Measurements from ENCODE around the gene CLSTN2. TPM values are rescaled to one million over a fixed set of nuclear protein-coding genes. Genes with fewer than 3 reads are reported as not detected.

Gene CLSTN2
- total RNA-seq, 2 experiments from 2014 or later = not detected

GRCh38 chr3:140315955-140316354 is 381.0 kb downstream of the CLSTN2 start:
- no peak for ATAC-seq
- H3K4me1 Mint-ChIP-seq (ENCODE audit: low read depth) = no peaks in the 10 kb centered on the region
- CTCF ChIA-PET = no interaction called here

GRCh38 chr3:140316466-140316865 is 381.5 kb downstream of the CLSTN2 start:
- POLR2A ChIA-PET = no interaction called here

More at GRCh38 chr3:140315955-140316354, 381.0 kb downstream of the CLSTN2 start:
- no peak overlapping the region for H3K4me3 Mint-ChIP-seq
- POLR2A ChIA-PET = no interaction called here
- no peaks in the 10 kb centered on the region for H3K36me3 Mint-ChIP-seq (ENCODE audit: low read depth)
- no peak overlapping the region for H3K27ac Mint-ChIP-seq
- H3K9me3 Mint-ChIP-seq (ENCODE audit: insufficient read depth) = no peaks in the 10 kb centered on the region
- peaks cover 3% of the 10 kb centered on the region for H3K27me3 Mint-ChIP-seq (ENCODE audit: low read depth)
- no peak for DNase-seq

DNA sequence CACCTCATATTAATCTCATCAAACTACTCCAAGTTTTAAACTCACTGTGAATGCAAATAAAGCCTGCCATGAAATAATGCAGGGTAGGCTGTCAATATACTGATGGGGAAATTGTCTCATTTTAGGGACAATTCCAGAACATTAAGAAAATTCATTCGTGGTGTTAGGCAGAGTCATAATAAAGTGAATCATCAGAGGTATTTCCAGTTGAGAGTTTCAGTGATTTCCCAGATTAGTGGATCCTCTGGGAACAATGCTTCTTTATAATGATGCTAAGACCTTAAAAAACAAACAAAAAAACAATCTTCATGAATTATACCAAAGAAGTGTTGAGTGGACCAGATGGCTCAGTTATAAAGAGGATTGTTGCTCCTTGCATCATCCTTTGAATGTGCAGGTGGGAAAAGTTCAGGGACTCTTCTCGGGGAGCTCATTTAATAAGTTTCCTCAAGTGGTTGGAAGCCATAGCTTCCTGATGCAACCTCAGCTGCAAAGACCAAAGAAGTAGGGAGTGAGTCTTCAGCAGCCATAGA is 381.9 kb downstream of the CLSTN2 start:
- ChIA-PET POLR2A (no interaction called here), CTCF (no interaction called here)
- Mint-ChIP-seq H3K27me3 (ENCODE audit: low read depth) (peaks cover 3% of the 10 kb centered on the region), H3K36me3 (ENCODE audit: low read depth) (no peaks in the 10 kb centered on the region), H3K4me3 (no peak overlapping the region), H3K4me1 (ENCODE audit: low read depth) (no peaks in the 10 kb centered on the region), H3K9me3 (ENCODE audit: insufficient read depth) (no peaks in the 10 kb centered on the region), H3K27ac (no peak overlapping the region)
- ATAC-seq (no peak), DNase-seq (no peak)

More at GRCh38 chr3:140316466-140316865, 381.5 kb downstream of the CLSTN2 start:
- H3K4me3 Mint-ChIP-seq = no peak overlapping the region
- peaks cover 3% of the 10 kb centered on the region for H3K27me3 Mint-ChIP-seq (ENCODE audit: low read depth)
- no peaks in the 10 kb centered on the region for H3K9me3 Mint-ChIP-seq (ENCODE audit: insufficient read depth)
- no peaks in the 10 kb centered on the region for H3K4me1 Mint-ChIP-seq (ENCODE audit: low read depth)
- CTCF ChIA-PET = no interaction called here
- no peak for DNase-seq
- ATAC-seq = no peak
- no peak overlapping the region for H3K27ac Mint-ChIP-seq
- no peaks in the 10 kb centered on the region for H3K36me3 Mint-ChIP-seq (ENCODE audit: low read depth)

DNA sequence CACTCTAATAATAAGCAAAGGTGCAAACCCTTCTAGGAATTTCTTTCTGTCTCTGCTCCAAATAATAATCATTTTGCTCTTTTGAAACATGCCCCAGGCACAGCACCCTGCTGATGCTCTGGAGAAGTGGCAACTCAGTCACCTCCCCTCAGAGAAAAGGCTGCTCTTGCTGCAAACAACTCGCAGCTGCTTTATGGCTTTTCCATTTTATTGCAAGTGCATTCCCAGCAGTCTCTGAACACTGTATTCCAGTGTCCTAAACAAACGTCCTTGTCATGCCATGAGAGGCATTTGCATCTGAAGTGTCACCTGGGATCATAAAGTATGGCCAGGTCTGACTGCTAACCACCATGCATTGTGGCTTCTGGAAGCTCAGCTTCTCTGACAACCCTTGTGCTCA is 384.8 kb downstream of the CLSTN2 start:
- Mint-ChIP-seq H3K27me3 (ENCODE audit: low read depth) (peaks cover 3% of the 10 kb centered on the region), H3K36me3 (ENCODE audit: low read depth) (no peaks in the 10 kb centered on the region), H3K4me3 (no peak overlapping the region), H3K4me1 (ENCODE audit: low read depth) (no peaks in the 10 kb centered on the region), H3K27ac (no peak overlapping the region), H3K9me3 (ENCODE audit: insufficient read depth) (no peaks in the 10 kb centered on the region)
- ATAC-seq (no peak), DNase-seq (no peak)
- CTCF ChIA-PET = no interaction called here
- POLR2A ChIA-PET = no interaction called here

DNA sequence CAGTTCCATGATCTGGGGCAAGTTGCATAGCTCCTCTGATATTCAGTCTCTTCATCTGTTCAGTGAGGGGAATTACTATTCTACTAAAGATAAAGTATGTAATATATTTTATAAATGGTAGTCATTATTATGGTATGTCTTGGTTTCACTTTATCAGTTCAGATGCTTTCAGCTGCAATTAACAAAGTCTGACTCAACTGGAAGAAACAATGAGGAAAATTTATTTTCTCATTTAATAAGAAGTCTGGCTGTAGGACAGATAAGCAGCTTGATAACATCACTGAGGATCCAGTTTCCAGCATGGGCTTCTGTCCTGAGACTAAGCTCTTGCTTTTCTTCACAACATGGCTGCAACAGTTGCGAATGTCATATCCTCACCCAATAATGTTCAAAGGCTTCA is 388.6 kb downstream of the CLSTN2 start:
- H3K27ac Mint-ChIP-seq = no peak overlapping the region
- H3K27me3 Mint-ChIP-seq (ENCODE audit: low read depth) = no peaks in the 10 kb centered on the region
- no peak overlapping the region for H3K4me3 Mint-ChIP-seq
- H3K9me3 Mint-ChIP-seq (ENCODE audit: insufficient read depth) = no peaks in the 10 kb centered on the region
- ChIA-PET POLR2A (no interaction called here), CTCF (no interaction called here)
- ATAC-seq (no peak), DNase-seq (no peak)
- H3K4me1 Mint-ChIP-seq (ENCODE audit: low read depth) = no peaks in the 10 kb centered on the region
- no peaks in the 10 kb centered on the region for H3K36me3 Mint-ChIP-seq (ENCODE audit: low read depth)

DNA sequence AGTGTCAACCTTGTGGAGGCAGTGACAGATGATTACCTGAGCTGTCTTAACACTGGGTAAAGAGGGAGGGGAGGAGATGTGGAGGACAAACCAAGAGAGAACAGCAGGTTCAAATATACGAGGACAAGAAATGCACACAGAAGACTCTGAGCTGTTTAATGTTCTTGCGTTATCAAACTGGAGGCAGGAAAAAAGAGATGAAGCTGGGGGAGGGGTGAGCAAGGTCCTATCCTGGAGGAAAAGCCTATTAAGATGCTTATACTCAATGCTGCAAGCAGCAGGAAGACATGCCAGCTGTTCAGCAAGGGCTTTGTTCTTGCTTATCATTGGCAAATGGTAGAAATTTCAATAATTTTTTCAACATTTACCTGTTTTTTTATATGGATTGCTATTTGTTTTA is 397.1 kb downstream of the CLSTN2 start:
- ChIA-PET POLR2A (no interaction called here), CTCF (no interaction called here)
- ATAC-seq (no peak), DNase-seq (no peak)
- Mint-ChIP-seq H3K4me1 (ENCODE audit: low read depth) (no peaks in the 10 kb centered on the region), H3K4me3 (no peak overlapping the region), H3K27ac (no peak overlapping the region), H3K27me3 (ENCODE audit: low read depth) (no peaks in the 10 kb centered on the region), H3K9me3 (ENCODE audit: insufficient read depth) (no peaks in the 10 kb centered on the region), H3K36me3 (ENCODE audit: low read depth) (no peaks in the 10 kb centered on the region)

GRCh38 chr3:140334132-140334929 is 399.3 kb downstream of the CLSTN2 start:
- Mint-ChIP-seq H3K9me3 (ENCODE audit: insufficient read depth) (no peaks in the 10 kb centered on the region), H3K27ac (no peak overlapping the region), H3K4me3 (no peak overlapping the region), H3K36me3 (ENCODE audit: low read depth) (no peaks in the 10 kb centered on the region), H3K27me3 (ENCODE audit: low read depth) (no peaks in the 10 kb centered on the region), H3K4me1 (ENCODE audit: low read depth) (no peaks in the 10 kb centered on the region)
- POLR2A ChIA-PET = no interaction called here
- CTCF ChIA-PET = no interaction called here
- DNase-seq (no peak), ATAC-seq (no peak)

DNA sequence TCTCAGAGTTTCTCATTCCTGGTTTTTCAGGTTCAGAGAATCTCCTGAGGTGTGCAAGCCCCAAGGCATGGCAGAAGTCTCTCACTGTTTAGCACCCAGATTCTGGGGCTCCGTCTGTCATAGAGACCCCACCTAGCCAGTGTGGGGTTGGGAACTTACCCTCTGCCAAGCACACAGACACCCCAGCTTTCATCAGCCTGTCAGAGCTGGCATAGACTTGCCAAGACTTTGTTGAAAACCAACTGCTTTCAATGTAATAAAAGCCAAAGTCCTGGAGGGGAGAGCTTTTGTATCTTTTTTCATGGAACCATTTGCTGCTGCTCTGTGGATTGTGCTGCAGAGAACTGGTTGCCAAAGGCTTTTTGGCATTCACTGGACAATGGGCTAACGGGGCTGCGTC is 401.5 kb downstream of the CLSTN2 start:
- Mint-ChIP-seq H3K27ac (no peak overlapping the region), H3K27me3 (ENCODE audit: low read depth) (no peaks in the 10 kb centered on the region), H3K9me3 (ENCODE audit: insufficient read depth) (no peaks in the 10 kb centered on the region), H3K36me3 (ENCODE audit: low read depth) (no peaks in the 10 kb centered on the region), H3K4me3 (no peak overlapping the region), H3K4me1 (ENCODE audit: low read depth) (no peaks in the 10 kb centered on the region)
- CTCF ChIA-PET = no interaction called here
- POLR2A ChIA-PET = no interaction called here
- DNase-seq = no peak
- ATAC-seq = no peak

DNA sequence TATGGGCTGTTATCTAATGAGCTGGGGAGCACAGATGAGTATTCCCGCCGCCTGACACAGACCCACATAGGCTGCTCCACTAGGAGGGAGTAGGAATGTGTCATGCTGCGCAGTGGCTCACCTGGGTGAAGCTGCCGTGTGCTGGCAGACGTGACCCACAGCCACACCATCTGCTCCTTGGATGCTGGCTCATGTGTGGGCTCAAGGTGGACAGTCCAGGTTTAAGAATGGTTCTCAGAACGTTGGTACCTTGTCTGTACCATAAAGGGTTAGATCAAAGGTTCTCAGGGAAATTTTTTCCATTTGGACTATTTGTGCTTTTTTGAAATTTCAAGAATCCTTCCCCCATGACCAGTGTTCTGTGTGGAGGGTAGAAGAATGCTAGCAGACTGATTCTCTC is 403.9 kb downstream of the CLSTN2 start:
- POLR2A ChIA-PET = no interaction called here
- Mint-ChIP-seq H3K36me3 (ENCODE audit: low read depth) (no peaks in the 10 kb centered on the region), H3K4me1 (ENCODE audit: low read depth) (no peaks in the 10 kb centered on the region), H3K9me3 (ENCODE audit: insufficient read depth) (no peaks in the 10 kb centered on the region), H3K4me3 (no peak overlapping the region), H3K27ac (no peak overlapping the region), H3K27me3 (ENCODE audit: low read depth) (no peaks in the 10 kb centered on the region)
- CTCF ChIA-PET = no interaction called here
- ATAC-seq (no peak), DNase-seq (no peak)

DNA sequence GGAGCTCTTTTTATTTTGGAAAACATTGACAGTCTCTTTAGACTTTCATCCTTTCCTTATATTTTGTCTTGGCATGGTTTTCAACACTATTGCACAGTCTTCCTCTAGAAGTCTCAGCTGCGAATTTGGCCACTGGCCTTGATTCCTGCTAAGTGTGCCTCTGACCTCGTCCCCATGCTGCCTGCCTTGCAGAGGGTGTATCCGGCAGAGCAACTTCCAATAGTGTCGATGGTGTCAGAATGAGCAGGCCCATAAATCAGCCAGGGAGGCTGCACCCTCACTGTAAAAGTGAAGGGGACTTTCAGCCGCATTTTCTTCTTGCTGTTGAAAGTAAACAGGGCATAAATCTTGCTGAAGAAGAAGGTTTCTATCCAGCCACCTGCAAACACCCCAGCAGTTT is 406.2 kb downstream of the CLSTN2 start:
- POLR2A ChIA-PET = no interaction called here
- DNase-seq (no peak), ATAC-seq (no peak)
- Mint-ChIP-seq H3K9me3 (ENCODE audit: insufficient read depth) (no peaks in the 10 kb centered on the region), H3K27me3 (ENCODE audit: low read depth) (no peaks in the 10 kb centered on the region), H3K4me1 (ENCODE audit: low read depth) (no peaks in the 10 kb centered on the region), H3K36me3 (ENCODE audit: low read depth) (no peaks in the 10 kb centered on the region), H3K27ac (no peak overlapping the region), H3K4me3 (no peak overlapping the region)
- CTCF ChIA-PET = no interaction called here

DNA sequence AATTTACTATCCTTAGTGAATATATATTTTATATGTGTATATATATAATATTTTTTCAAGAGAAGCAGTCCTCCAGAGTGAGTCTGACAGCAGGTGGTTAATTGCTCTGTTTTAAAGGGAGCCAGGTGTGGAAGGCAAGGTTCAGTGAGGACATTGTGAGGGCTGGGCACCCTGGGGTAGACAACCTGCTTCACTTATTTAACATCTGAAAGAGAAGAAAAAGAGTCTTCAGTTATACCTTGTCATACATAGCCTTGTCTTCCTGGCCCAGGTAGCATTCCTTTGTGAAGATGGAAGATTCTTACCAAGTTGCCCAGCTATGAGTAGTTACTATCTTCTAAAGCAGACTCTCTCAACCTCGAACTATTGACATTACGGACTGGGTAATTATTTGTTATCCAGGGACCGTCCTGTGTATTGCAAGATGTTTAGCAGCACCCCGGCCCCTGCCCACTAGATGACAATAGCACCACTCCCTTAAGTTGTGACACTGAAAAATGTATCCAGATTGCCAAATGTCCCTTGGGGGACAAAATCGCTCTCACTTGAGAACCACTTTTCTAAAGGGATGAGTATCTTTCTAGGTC is 406.9 kb downstream of the CLSTN2 start:
- Mint-ChIP-seq H3K4me1 (ENCODE audit: low read depth) (no peaks in the 10 kb centered on the region), H3K27me3 (ENCODE audit: low read depth) (no peaks in the 10 kb centered on the region), H3K36me3 (ENCODE audit: low read depth) (no peaks in the 10 kb centered on the region), H3K9me3 (ENCODE audit: insufficient read depth) (no peaks in the 10 kb centered on the region), H3K27ac (no peak overlapping the region), H3K4me3 (no peak overlapping the region)
- DNase-seq (no peak), ATAC-seq (no peak)
- POLR2A ChIA-PET = no interaction called here
- CTCF ChIA-PET = no interaction called here

DNA sequence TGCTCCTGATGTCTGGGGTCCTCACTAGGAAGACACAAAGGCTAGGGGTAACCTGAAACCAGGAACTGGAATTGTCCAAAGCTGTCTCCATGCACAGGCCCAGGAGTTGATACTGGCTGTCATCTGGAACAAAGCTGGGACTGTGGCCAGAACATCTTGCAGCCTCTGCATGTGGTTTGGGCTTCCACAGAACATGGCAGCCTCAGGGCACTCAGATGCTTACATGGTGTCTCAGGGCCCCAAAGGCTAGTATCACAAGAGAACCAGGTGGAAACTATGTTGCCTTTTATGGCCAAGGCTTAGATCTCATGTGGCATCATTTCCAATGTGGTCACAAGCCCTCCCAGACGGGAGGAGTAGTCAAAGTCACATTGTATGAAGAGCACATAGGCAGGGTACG is 407.7 kb downstream of the CLSTN2 start:
- no peaks in the 10 kb centered on the region for H3K36me3 Mint-ChIP-seq (ENCODE audit: low read depth)
- ChIA-PET POLR2A (no interaction called here), CTCF (no interaction called here)
- H3K4me1 Mint-ChIP-seq (ENCODE audit: low read depth) = no peaks in the 10 kb centered on the region
- ATAC-seq (no peak), DNase-seq (no peak)
- H3K9me3 Mint-ChIP-seq (ENCODE audit: insufficient read depth) = no peaks in the 10 kb centered on the region
- H3K27me3 Mint-ChIP-seq (ENCODE audit: low read depth) = no peaks in the 10 kb centered on the region
- no peak overlapping the region for H3K4me3 Mint-ChIP-seq
- H3K27ac Mint-ChIP-seq = no peak overlapping the region

All from activated CD8-positive, alpha-beta T cell treated with anti-CD3 and anti-CD28 coated beads, Interleukin-2, amount 10 ng/mL, durations not matched to agents 7 days and 5 days (primary cell).